Kidney glomerular epithelial cell (primary cell): ENCODE measurements around the gene CPT1A.

Experiments used
- DNase-seq: peaks from one replicate; lab custom pipeline; 2025; lab: John Stamatoyannopoulos, UW

CPT1A gene

DNA sequence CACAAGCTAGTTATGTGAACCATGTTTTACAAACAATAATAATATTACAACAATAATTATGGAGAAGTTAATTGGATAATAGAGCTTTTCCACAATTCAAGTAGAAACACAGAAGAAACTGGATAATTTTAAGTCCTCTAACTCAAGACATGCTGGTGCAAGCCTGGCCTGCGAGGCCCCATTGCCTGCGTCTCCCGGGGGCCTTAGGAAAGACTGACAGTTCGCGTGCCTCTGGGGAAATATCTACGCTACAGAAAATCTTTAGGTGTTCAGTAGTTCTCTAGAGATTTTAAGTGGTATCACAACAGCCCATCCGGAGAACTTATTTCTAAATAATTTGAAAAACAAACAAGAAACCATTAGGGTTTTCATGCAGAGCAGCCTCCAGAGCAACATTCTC, 134.2 kb downstream of the CPT1A start:
- no peak for DNase-seq

DNA sequence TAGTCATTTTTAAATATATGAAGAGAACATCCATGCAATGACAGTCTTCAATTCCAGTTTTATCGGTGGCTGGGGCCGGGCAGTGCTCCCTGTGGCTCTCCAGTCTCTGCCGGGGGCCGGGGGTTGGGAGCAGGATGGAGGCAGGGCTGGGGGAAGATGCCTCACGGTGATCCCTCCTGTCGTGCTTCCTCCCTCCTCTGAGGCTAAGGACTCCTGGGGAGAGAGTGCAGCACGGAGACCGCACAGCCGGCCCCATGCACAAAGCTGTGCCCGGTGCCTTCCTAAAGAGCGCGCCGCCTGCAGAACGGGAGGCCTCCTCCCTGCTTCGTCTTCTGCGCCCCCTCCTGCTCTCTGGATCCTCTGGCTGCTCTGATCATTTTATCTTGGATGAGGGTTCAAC, 136.8 kb downstream of the CPT1A start:
- no peak for DNase-seq
